ENCODE results near the gene M1AP. TPM values are rescaled to one million over a fixed set of nuclear protein-coding genes. Genes with fewer than 3 reads are reported as not detected.
"Not testable (repeated sequence)": the region's sequence is repeated elsewhere in the genome, so short reads cannot be mapped to it uniquely, and the experiment has no call there.

The M1AP gene
- polyA plus RNA-seq, 3 donors: 0.61 to 1.1 (median 0.75) TPM

DNA sequence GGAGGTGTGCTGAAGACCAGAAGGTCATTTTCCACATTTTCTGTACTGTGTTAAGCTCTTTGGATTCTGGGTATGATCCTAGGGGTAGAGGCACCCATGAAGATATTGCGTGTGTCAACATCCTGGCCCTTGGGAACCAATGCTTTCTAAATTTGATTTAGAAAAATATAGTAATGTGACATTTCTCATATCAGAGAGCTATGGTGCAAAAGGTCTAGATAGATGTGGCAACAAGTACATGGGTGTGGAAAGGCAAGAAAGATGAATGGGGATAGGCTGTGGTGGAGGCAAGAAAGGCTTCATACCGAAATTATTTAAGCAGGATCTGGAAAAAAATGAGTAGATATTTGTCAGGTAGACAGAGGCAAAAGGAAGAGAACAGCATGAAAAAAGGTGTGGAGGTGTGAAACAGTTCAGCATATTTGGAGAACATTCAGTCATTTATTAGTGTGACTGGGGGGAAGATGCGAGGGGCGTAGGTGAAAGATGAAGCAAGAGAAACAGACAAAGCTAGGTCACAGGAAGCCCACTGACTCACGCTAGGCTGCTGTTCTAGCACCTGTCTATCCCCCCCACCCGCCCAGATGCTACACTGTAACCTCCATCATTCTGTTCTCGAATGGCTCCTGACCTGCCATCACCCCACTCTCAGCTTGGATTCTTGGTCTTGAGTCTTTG lies 81.9 kb downstream of the M1AP start:
- no peak for DNase-seq

DNA sequence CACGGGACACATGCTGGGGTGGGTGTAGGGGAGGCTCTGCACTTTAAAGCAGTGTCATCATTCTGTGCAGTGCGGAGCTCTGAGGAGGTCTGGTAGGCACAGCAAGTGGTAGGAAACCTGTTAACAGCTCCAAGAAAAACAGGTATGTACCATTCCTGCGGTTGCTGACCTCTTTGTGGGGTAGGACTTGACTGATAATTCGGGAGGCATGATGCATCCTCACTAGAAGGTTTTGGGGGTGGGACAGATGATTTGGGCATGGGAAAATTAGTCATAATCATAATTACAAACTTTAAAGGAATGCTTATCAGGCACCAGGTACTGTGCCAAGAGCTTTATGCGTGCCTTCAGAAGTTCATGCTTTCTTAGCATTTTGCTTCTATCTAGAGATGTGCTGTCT lies 83.9 kb downstream of the M1AP start:
- DNase-seq: no peak

DNA sequence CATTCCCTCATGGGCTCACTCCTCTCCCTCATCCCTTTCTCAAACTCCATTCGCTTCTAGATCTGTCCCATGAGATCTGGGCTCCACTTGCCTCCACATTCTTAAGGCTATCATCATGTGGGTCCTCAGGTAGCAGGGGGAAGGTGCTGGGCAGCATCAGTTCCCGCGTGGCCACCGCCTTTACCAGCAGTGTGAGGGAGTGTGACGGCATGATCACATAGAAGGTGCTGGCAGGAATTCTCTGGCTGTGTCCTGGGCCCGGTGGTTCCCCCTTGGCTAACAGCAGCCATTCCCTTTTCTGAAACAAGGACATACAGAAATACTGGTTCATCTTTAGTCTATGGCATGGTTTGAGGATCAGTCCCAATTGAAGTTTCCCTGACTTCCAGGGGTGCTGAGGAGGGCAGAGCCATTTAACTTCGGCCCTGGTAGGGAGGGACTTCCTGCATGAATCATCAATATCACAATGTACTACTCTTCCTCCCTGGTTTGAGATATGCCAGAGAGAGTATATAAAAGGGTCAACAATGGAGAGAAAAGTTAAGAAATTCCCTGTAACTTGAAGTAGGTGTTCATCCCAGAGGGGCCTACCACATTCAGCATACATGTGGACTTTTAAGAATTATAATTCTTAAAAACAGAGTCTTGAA lies 85.9 kb downstream of the M1AP start:
- DNase-seq: no peak

DNA sequence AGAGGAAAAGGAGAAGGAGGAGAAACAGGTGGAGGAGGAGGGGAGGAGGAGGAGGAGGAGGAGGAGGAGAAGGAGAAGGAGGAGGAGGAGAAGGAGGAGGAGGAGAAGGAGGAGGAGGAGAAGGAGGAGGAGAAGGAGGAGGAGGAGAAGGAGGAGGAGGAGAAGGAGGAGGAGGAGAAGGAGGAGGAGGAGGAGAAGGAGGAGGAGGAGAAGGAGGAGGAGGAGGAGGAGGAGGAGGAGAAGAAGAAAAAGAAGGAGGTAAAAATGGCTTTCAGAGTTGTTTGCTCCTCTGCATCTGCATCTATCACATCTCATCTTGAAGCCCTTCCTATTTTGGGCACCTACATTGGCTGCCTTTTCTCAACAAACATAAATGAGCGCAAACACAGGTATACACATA lies 87.1 kb downstream of the M1AP start:
- DNase-seq: not testable (repeated sequence)

DNA sequence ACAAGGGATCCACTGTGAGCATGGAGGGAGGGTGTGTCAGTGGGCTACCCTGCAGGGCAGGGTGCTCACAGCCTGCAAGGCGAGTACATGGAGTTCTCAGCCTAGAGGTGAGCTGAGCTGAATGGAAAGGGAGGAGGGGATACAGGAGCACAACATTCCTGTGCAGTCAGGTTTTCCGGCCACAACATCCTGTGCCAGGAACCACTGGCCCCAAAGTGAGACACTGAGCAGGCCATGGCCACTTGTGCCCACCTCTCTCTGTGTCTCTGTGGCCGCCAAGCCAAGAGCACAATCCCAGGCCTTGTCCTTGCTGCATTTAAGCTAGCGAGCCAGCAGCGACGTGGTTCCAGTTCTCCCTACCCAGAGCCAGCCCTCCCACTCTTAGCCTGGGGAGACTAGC lies 87.5 kb downstream of the M1AP start:
- no peak for DNase-seq

DNA sequence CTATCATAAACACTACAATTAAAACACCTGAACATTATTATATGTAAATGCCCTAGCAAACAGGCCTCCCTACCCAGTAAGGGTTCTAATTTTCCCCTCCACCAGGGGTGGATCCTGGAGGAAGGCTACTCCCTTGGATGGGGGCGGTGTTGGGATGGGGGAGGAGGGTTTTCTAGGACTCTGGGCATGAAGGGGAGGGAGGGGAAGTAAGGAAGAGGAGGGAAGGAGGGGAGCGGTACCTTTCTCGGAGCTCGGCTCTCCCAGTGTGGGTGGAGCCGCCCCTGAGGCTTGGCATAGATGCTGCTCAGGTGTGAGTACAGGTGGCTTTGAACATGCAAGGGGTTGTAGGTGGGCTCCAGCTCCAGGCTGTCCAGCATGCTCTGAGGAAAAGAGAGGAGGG lies 88.2 kb downstream of the M1AP start:
- DNase-seq: no peak

DNA sequence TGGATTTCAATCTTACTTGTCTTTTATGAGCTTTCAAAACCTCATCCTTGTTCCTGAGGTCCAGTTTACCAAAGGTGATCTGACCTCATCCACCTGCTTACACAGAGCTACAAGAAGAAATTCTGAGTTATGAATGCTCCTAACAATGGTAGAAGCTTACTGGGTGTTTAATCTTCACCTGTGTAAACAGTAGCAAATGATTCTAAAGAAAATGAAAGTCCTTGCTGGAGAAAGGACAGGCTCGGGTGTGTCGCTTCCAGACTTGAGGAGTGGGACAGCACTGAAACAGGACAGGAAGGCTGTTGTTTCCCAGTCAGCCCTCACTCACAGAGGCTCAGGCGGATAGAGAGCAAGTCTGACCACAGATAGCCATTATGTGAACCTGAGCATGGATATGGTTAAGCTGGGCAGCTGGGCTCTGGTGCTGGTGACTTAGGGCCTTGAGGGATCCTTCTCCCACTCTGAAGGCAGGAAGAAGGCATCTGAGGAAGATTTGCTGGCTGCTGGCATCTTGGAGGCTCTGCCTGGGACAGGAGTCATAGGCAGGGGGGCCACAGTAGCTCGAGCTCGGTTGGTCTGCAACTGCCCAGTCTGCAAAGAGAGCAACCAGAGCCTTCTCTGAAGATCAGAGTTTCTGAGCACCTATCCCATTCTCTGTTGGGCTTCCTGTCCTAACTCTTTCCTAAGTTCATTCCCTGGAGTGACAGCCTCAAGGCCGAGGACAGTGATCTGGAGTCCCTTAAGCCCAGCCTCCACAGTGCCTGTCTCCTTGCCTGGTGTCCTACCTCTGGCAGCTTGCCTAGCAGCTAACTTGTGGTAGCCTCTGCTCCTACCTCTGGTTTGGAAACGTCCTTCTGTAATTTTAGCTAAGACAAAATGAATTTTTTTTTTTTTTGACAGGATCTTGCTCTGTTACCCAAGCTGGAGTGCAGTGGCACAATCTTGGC lies 89.6 kb downstream of the M1AP start:
- DNase-seq: no peak

DNA sequence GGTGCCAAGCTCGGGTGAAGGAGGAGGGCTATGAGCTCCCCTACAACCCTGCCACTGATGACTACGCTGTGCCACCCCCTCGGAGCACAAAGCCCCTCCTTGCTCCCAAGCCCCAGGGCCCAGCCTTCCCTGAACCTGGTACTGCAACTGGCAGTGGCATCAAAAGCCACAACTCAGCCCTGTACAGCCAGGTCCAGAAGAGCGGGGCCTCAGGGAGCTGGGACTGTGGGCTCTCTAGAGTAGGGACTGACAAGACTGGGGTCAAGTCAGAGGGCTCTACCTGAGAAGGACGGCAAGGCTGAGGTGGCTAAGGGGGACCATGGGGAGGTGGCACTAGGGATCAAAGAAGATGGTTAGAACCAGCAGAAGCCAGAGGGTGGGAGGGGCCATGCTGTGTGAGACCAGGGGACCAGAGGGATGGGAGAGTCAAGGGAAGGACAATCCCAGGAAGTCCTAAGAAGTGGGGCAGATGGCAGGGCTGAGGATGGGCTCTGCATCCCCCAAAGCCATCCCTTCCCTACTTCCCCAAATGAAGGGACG lies 91.2 kb downstream of the M1AP start:
- no peak for DNase-seq

DNA sequence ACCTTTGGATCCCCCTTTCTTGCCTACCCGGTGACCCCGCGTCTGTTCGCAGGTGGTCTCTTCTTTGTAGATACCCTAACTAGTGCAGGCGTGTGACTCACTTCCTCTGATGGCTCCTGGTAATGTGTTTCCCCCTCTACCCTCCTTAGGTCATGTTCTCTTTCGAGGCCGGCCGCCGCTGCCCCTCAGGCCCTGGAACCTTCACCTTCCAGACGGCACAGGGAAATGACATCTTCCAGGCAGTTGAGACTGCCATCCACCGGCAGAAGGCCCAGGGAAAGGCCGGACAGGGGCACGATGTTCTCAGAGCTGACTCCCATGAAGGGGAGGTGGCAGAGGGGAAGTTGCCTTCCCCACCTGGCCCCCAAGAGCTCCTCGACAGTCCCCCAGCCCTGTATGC lies 92.0 kb downstream of the M1AP start:
- no peak for DNase-seq

DNA sequence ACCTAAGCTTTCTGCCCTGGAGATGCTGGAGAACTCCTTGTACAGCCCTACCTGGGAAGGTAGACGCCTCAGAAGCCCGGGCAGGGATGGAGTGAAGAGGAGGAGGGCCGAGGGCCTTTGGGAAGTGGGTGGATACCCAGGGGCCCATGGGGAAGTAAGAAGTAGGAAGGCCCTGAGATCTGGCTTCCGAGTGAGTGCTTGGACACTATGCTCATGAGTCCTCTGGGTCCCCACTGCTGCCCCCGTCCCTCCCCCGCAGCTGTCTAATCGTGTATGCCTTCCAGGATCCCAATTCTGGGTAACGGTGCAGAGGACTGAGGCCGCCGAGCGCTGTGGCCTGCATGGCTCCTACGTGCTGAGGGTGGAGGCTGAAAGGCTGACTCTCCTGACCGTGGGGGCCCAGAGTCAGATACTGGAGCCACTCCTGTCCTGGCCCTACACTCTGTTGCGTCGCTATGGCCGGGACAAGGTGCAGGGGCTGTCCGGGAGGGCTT lies 92.5 kb downstream of the M1AP start:
- DNase-seq: no peak

DNA sequence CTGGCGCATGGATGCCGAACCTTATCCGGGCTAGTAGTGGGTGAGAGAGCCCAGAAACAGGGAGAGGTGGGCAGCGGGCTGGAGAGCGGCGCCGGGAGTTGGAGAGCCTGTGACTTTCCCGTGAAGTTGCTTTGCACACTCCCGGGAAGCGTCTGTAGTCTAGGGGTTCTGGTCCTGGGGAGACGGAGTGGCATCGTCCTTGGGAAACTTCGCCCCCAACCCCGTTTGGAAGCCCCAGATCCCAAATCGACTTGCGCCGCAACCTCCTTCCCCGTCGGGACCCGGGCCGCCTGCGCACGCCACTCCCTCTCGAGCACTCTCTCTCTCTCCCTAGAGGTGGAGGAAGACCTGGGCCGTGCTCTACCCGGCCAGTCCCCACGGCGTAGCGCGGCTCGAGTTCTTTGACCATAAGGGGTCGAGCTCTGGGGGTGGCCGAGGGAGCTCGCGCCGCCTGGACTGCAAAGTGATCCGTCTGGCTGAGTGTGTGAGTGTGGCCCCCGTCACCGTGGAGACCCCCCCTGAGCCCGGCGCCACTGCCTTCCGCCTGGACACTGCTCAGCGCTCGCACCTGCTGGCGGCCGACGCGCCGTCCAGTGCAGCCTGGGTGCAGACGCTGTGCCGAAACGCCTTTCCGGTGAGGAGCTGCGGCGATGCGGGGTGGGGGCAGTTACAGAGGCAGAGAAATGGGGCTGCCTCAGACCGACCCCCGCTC lies 93.2 kb downstream of the M1AP start:
- DNase-seq: no peak

DNA sequence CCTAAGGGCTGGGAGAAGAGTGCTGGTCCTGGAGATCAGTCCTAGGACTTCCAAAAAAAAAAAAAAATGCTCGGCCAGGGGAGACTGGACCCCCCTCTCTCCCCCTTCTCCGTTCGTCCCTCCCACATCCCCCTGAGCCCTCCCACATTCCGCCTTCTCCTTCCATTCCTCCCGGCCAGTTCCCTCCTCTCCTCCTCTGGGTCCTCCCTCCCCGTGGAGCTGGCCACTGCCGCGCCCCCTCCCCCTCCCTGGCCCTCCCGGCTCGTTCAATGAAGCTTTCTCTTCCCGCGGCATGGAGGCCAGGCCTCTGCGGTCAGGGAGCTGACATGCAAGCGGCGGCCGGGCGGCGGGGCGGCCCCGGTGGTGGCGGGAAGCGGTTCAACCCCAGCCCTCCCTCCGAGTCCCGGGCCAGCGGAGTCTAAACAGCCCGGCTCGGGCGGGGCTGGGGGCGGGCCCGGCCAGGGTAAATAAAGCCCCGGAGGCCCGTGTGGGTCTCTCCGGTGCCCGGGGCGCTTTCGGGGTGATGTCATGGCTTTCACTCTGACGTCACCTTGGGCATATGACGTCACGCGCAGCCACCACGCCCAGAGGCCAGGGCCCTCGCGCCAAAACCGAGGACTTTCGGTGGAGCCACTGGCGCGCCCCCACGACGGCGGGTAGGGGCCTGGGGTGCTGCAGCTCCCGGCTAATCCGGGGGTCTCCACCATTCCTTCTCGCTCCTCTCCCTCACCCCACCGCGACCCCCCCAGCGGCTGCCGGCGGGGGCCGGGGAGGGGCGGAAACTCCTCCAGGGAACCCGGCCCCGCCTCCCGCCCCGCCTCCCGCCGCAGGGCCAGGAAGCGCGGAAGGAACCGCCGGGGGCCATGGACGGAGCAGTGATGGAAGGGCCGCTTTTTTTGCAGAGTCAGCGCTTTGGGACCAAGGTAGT lies 94.0 kb downstream of the M1AP start, which contains the start of the genes DOK1 and LOXL3:
DOK1 (plus strand) TSS at position 829 of the 928 bp plus-strand sequence; CDS start at position 864, 35 bp downstream.
LOXL3 (minus strand) TSS at position 51 of the 928 bp plus-strand sequence. CDS start 1,308 bp downstream, outside the sequence.
- peak; percentile 93 for DNase-seq

DNA sequence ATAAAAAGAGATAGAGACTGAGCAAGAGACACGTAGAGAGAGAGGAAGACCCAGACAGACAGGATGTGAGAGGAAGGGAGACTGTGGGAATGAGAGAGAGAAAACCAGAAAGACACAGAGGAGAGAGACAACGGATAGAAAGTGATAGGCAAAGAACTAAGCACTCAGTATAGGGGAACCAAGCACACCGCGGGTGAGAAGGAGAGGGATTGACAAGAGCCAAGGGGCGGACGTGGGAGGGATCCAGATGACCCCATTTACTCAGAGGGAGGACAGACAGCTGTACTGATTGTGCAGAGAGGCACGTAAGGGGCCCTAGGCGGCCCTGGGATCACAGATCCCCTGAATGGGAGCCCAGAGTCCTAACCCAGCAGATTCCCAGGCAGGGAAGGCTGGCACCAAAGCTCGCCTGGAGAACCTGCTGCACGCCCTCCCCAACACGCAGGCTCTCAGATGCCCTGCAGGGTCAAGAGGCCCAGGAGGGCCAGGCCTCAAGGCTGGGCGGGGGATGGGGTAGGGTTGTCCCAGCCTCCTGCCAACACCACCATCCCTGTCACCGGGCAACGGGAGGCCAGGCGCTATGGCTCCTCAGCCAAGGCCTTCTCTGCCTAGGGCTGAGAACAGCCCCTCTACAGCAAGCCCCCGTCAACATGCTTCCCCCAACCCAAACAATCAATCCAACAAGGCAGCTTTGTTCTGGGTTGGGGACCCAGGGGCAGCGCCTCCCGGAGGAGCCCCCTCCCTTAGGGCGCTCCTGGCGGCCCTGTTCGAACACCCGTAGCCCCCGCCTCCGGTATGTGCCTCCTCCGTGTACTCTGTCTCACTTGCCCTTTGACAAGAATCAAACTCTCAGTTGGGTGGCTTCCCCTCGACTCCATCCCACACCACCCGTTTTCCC lies 95.0 kb downstream of the M1AP start:
- no peak for DNase-seq

DNA sequence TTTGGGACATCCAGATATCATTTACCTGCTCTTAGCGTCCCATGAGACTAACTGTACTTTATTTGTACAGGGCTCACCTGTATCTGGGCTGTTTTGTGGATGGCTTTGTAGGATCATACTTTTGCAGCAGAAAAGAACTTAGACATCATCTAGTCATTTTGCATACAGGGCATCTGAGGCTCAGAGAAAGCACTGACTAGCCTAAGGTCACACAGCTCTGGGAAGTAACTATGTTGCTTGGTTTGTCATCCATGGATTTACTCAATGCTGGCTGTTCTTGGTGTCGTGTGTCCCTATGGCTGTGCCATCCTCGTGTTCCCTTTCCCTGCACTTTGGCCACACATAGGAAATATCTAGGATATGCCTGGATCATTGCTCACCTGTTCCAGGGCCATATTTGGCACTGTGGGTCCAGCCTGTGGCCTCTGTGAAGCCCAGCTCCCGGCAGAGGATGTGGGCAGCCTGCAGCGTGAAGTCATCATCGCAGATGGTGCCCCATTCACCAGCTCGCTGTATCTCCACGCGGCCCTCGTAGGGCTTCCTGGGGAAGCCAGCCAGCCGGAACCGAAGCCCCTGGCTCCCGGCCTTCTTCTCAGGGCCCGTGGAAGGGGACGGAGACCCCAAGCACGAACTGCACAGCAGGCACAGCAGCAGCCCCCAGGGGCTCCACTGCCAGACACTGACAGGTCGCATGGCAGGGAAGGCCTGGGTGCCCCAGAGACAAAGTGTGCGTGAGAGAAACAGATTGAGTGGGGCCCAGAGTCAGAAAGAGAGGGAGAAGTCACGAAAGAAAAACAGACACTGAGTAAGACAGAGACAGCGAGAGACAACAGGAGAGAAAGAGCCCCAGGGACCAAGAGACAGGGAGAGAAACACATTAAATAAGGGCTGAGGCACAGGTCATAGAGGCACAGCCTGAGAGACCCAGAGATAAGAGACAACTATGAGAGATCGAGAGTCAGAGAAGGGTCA lies 95.9 kb downstream of the M1AP start:
- no peak for DNase-seq

DNA sequence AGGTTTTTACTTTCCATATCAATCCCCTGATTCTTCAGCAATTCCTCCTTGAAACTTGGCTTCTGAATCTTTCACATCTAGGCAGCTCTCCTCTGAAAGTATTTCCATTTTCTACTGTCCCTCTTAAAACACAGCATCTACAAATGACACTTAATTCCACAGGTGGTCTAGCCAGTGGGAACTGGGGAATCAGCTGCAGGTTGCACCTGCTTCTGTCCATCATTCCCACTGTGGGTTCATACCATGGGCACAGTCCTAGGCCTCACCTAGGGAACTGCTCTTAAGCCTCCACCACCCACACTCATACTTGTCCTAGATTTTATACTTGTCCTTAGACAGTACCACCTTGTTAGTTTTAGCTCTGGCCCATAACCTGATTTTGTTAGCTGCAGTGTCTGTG lies 96.6 kb downstream of the M1AP start:
- DNase-seq: no peak

DNA sequence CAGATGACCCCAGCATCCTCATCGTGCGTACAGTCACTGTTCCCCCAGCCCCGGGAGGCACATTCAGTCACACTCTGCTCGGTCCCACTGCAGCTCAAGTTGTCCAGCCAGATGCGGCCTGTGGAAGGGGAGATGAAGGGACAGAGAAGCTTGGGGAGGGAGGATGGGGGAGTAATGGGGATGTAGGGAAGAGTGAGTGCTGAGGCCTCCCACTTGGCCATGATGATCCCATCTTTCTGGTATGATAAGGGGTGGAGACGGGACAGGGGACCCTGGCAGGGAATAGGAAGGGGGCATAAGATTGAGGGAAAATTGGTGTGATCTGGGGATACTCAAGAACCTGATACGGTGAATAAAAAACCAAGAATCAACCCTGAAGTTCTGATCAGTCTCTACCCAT lies 97.9 kb downstream of the M1AP start:
- no peak for DNase-seq

DNA sequence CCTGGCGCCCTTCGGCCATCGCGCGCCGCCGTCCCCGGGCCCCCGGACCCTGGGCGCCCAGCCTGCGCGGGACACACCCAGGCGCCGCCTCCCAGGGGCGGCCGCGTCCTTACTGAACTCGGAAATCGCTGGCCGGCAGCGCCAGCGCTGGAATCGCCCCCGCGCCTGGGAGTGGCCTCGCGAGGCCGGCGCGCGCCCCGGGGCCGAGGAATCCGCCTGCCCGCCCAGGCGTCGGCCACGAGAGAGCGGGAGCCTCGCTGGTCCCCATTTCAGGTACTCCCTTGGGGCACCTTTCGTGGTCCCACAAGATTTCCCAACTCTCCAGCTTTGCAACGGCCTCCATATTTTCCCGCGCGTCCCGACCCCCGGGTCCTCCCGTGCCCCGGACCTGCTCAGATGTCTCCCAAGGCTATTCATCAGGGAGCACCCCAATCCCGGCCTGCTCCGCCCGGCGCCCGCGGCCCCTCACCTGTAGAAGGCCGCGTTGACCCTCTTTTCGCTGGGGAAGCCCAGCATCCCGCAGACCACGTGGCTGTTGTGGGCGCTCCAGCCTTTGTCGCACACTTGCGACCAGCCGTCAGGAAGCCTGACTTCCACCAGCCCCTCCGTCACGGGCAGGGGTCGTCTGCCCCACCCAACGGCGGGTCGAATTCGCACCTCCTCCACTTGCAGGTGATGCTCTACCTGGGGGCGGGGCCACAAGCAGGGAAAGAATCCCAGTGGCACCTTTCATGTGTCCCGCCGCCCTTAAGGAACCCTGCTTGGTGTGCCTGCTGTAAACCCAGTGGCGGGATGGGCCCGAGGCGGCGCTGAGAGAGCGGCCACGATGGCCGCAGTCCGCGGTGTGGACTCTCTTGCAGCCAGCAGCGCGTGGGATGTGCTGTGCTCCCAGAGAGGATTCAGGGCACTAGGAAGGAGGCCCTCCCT lies 99.0 kb downstream of the M1AP start:
- peak; percentile 54 for DNase-seq
